Sigmoid colon (tissue), 7 donors: ENCODE data around the gene SLIT3. TPM values are rescaled to one million over a fixed set of nuclear protein-coding genes. Genes with fewer than 3 reads are reported as not detected.

ENCODE experiments used
- DNase-seq: peaks from one replicate; pipeline ENCODE4 v3.0.0-alpha.2; 2019
- H3K27ac ChIP-seq, 4 donors: fragments of 200-600 bp; sonication (generic); one replicate each; pipeline ENCODE4 v1.5.1; 2016 to 2019; ENCODE audit warnings: mild to moderate bottlenecking in 1 of 4
- H3K27me3 ChIP-seq, 3 donors: fragments of 200-600 bp; sonication (generic); one replicate each; pipeline ENCODE4 v1.5.1; 2019; ENCODE audit warnings: mild to moderate bottlenecking in 1 of 3
- H3K36me3 ChIP-seq, 4 donors: fragments of 200-600 bp; sonication (generic); one replicate each; pipeline ENCODE4 v1.5.1; 2016 to 2019
- H3K4me1 ChIP-seq, 4 donors: fragments of 200-600 bp; sonication (generic); one replicate each; pipeline ENCODE4 v1.5.1; 2017 to 2019
- H3K4me3 ChIP-seq, 4 donors: fragments of 200-600 bp; sonication (generic); one replicate each; pipeline ENCODE4 v1.5.1; 2017 to 2019; ENCODE audit warnings: mild to moderate bottlenecking in 2 of 4, moderate library complexity in 1 of 4
- H3K9me3 ChIP-seq, 4 donors: fragments of 200-600 bp in 3 of 4; sonication (generic) in 3 of 4; one replicate each; pipeline versions ENCODE4 v1.5.1 to v1.6.1; 2013 to 2019
- CTCF ChIP-seq, 4 experiments: fragments of 450-650 bp in 3 of 4; fragments of 200-600 bp in 1 of 4; IDR thresholded peaks; one replicate each; pipeline ENCODE4 v1.5.1; 2016 to 2019; ENCODE audit warnings: antibody characterized with exemption in 4 of 4, mild to moderate bottlenecking in 3 of 4, moderate library complexity in 2 of 4
- EP300 ChIP-seq, 4 donors: sonication (generic); formaldehyde crosslinking; IDR thresholded peaks; one replicate each; pipeline ENCODE4 v1.6.1; 2017; ENCODE audit warnings: antibody characterized with exemption in 4 of 4
- POLR2A ChIP-seq, 2 donors: fragments of 450-650 bp; IDR thresholded peaks; one replicate each; pipeline ENCODE4 v1.6.1; 2016; ENCODE audit warnings: antibody characterized with exemption in 2 of 2, mild to moderate bottlenecking in 2 of 2, moderate library complexity in 2 of 2
- POLR2AphosphoS5 ChIP-seq, 4 donors: sonication (generic); formaldehyde crosslinking; IDR thresholded peaks; one replicate each; pipeline ENCODE4 v1.6.1; 2017; ENCODE audit warnings: antibody characterized with exemption in 4 of 4
- WGBS, 2 donors: extraction: QIAGEN DNeasy Blood & Tissue Kit; methylation state at CpG; one replicate each; pipeline ENCODE4 v1.1.7; 2013; 5-methylcytosine and 5-hydroxymethylcytosine counted together
- intact Hi-C: fragments of 100-400 bp; cut with DNase I; formaldehyde crosslinking; loops from one replicate; pipeline ENCODE4 v1.15.1; 2023
- polyA plus RNA-seq, 3 donors: library from polyadenylated mRNA; stranded (reverse); fragments of 200-250 nt; gene quantifications; one replicate each; pipeline ENCODE4 v1.2.3, GENCODE V29; 2013
- total RNA-seq, 4 donors: library from RNA; depleted of rRNA; stranded (reverse); fragments of >200 nt; gene quantifications; one replicate each; pipeline ENCODE4 v1.1.0, GENCODE V29; 2016
- donor health status: healthy with polysubstance abuse.
- donor health status: Bipolar disorder and iron deficiency.
- donor health status: healthy.

The SLIT3 gene
- total and polyA plus RNA-seq, 7 donors: 0.23 to 46.3 (median 30.0) TPM

- Histone ChIP-seq H3K9me3 (no peaks in the 10 kb centered on the region), H3K27me3 (no peaks in the 10 kb centered on the region), H3K4me3 (no peak overlapping the region), H3K36me3 (peaks cover 0 to 47% (median 7%) of the 10 kb centered on the region in 4 donors), H3K4me1 (no peaks in the 10 kb centered on the region), H3K27ac (no peak overlapping the region)
- intact Hi-C loops: no loop called here
- no peak for DNase-seq
- no peak for TF ChIP-seq POLR2A (IDR thresholded peaks at IDR 0.05)
- TF ChIP-seq POLR2AphosphoS5 (IDR thresholded peaks at IDR 0.05): no peak
- TF ChIP-seq EP300 (IDR thresholded peaks at IDR 0.05): no peak
- no peak for TF ChIP-seq CTCF (IDR thresholded peaks at IDR 0.05)
- WGBS, 2 donors: 68 to 92% methylated on average over 10 of the region's 10 CpGs
Measured at GRCh38 chr5:168778536-168778935, 522.4 kb downstream of the SLIT3 start.

GRCh38 chr5:168777651-168778050 is 523.3 kb downstream of the SLIT3 start:
- H3K4me1 ChIP-seq: no peaks in the 10 kb centered on the region
- no peak overlapping the region for H3K4me3 ChIP-seq
- 72 to 78% methylated on average over 2 of the region's 2 CpGs for WGBS, 2 donors
- intact Hi-C loops: no loop called here
- H3K36me3 ChIP-seq: peaks cover 0 to 47% (median 14%) of the 10 kb centered on the region in 4 donors
- no peak for DNase-seq
- no peaks in the 10 kb centered on the region for H3K9me3 ChIP-seq
- H3K27me3 ChIP-seq: no peaks in the 10 kb centered on the region
- H3K27ac ChIP-seq: no peak overlapping the region
- TF ChIP-seq EP300 (IDR thresholded peaks at IDR 0.05) (no peak), POLR2AphosphoS5 (IDR thresholded peaks at IDR 0.05) (no peak), POLR2A (IDR thresholded peaks at IDR 0.05) (no peak)

GRCh38 chr5:168776070-168776469 is 524.9 kb downstream of the SLIT3 start:
- Histone ChIP-seq H3K9me3 (no peaks in the 10 kb centered on the region), H3K4me3 (no peak overlapping the region), H3K27me3 (no peaks in the 10 kb centered on the region), H3K4me1 (no peaks in the 10 kb centered on the region), H3K27ac (no peak overlapping the region), H3K36me3 (peaks cover 0 to 53% (median 16%) of the 10 kb centered on the region in 4 donors)
- DNase-seq: no peak
- intact Hi-C loops: no loop called here
- 83 to 85% methylated on average over 9 of the region's 9 CpGs for WGBS, 2 donors
- TF ChIP-seq EP300 (IDR thresholded peaks at IDR 0.05): no peak
- no peak for TF ChIP-seq POLR2A (IDR thresholded peaks at IDR 0.05)
- no peak for TF ChIP-seq CTCF (IDR thresholded peaks at IDR 0.05)
- no peak for TF ChIP-seq POLR2AphosphoS5 (IDR thresholded peaks at IDR 0.05)

- no peak for DNase-seq
- no peak overlapping the region for H3K4me3 ChIP-seq
- no peak for TF ChIP-seq POLR2AphosphoS5 (IDR thresholded peaks at IDR 0.05)
- no peak for TF ChIP-seq CTCF (IDR thresholded peaks at IDR 0.05)
- H3K4me1 ChIP-seq: no peaks in the 10 kb centered on the region
- H3K27ac ChIP-seq: no peak overlapping the region
- intact Hi-C loops: no loop called here
- H3K9me3 ChIP-seq: no peaks in the 10 kb centered on the region
- no peaks in the 10 kb centered on the region for H3K27me3 ChIP-seq
- peaks cover 0 to 61% (median 16%) of the 10 kb centered on the region in 4 donors for H3K36me3 ChIP-seq
- WGBS, 2 donors: 81 to 91% methylated on average over 9 of the region's 9 CpGs
Measured at GRCh38 chr5:168773226-168773625, 527.7 kb downstream of the SLIT3 start.

- H3K36me3 ChIP-seq: peaks cover 0 to 59% (median 19%) of the 10 kb centered on the region in 4 donors
- intact Hi-C loops: no loop called here
Measured at GRCh38 chr5:168772316-168772961, 528.5 kb downstream of the SLIT3 start.

More at GRCh38 chr5:168772316-168772961, 528.5 kb downstream of the SLIT3 start:
- no peaks in the 10 kb centered on the region for H3K4me1 ChIP-seq
- H3K9me3 ChIP-seq: no peaks in the 10 kb centered on the region
- no peak for DNase-seq
- H3K27me3 ChIP-seq: no peaks in the 10 kb centered on the region
- TF ChIP-seq POLR2A (IDR thresholded peaks at IDR 0.05): no peak
- TF ChIP-seq EP300 (IDR thresholded peaks at IDR 0.05): no peak
- TF ChIP-seq POLR2AphosphoS5 (IDR thresholded peaks at IDR 0.05): no peak
- no peak for TF ChIP-seq CTCF (IDR thresholded peaks at IDR 0.05)
- H3K27ac ChIP-seq: no peak overlapping the region
- WGBS, 2 donors: 86 to 90% methylated on average over 22 of the region's 22 CpGs
- no peak overlapping the region for H3K4me3 ChIP-seq
